CD4-positive, alpha-beta T cell (primary cell): ENCODE data around the gene ZNF334. TPM values are rescaled to one million over a fixed set of nuclear protein-coding genes. Genes with fewer than 3 reads are reported as not detected.

Experiments
- ATAC-seq: fragments of 200-7000 bp; cut with Tn5 transposase; one replicate; pipeline ENCODE4 v1.10.0; 2022; ENCODE audit warnings: mild to moderate bottlenecking; ENCODE audit not compliant: poor library complexity
- CTCF ChIA-PET: fragments of 350-600 bp; sonication (Branson Sonifier 250); formaldehyde crosslinking; loops from one replicate; lab custom pipeline; 2021; ENCODE audit warnings: antibody characterized with exemption, inconsistent platforms; lab: Charles Lee
- POLR2A ChIA-PET: fragments of 350-600 bp; sonication (Branson Sonifier 250); formaldehyde crosslinking; loops from one replicate; lab custom pipeline; 2021; ENCODE audit warnings: antibody characterized with exemption, inconsistent platforms; lab: Charles Lee
- DNase-seq, 14 experiments: peaks; one replicate each; pipeline ENCODE4 v3.0.0-alpha.2; 2013 to 2020; ENCODE audit warnings: mixed read lengths in 2 of 14
- H3K27ac ChIP-seq, 2 donors: one replicate each; pipeline versions ENCODE4 v1.5.1 to v1.7.0; 2013; ENCODE audit warnings: low read length in 2 of 2, low read depth in 1 of 2, mild to moderate bottlenecking in 1 of 2
- H3K27me3 ChIP-seq, 2 experiments: 1 replicate in 1 of 2; 2 replicates in 1 of 2; pipeline versions ENCODE4 v1.6.1 to v1.7.0; 2013; ENCODE audit warnings: low read length in 2 of 2, control low read depth in 1 of 2, mild to moderate bottlenecking in 1 of 2, moderate library complexity in 1 of 2; ENCODE audit not compliant: insufficient read depth in 2 of 2, control insufficient read depth in 1 of 2
- H3K36me3 ChIP-seq: one replicate; pipeline ENCODE4 v1.6.1; 2013; ENCODE audit warnings: low read length, control low read depth; ENCODE audit not compliant: insufficient read depth
- H3K4me1 ChIP-seq: one replicate; pipeline ENCODE4 v1.6.1; 2013; ENCODE audit warnings: low read length, control low read depth; ENCODE audit not compliant: insufficient read depth
- H3K4me3 ChIP-seq: one replicate; pipeline ENCODE4 v1.5.1; 2013; ENCODE audit warnings: mild to moderate bottlenecking, low read length, moderate library complexity
- H3K9me3 ChIP-seq, 2 experiments: 1 replicate in 1 of 2; 2 replicates in 1 of 2; pipeline versions ENCODE4 v1.6.1 to v1.7.0; 2013; ENCODE audit warnings: low read length in 2 of 2, mild to moderate bottlenecking in 2 of 2, control low read depth in 1 of 2, moderate library complexity in 1 of 2; ENCODE audit not compliant: control insufficient read depth in 1 of 2, insufficient read depth in 1 of 2
- H3K27ac Mint-ChIP-seq: one replicate; pipeline ENCODE4 v1.8.0; 2020; ENCODE audit warnings: mixed read lengths
- H3K27me3 Mint-ChIP-seq: one replicate; pipeline ENCODE4 v1.8.0; 2021; ENCODE audit warnings: mixed read lengths
- H3K36me3 Mint-ChIP-seq: one replicate; pipeline ENCODE4 v1.8.0; 2021; ENCODE audit warnings: low read depth, mixed read lengths
- H3K4me1 Mint-ChIP-seq: one replicate; pipeline ENCODE4 v1.8.0; 2021; ENCODE audit warnings: low read depth, mixed read lengths
- H3K4me3 Mint-ChIP-seq: one replicate; pipeline ENCODE4 v1.8.0; 2020; ENCODE audit warnings: mild to moderate bottlenecking, mixed read lengths
- H3K9me3 Mint-ChIP-seq: one replicate; pipeline ENCODE4 v1.8.0; 2020; ENCODE audit warnings: mixed read lengths
- CTCF ChIP-seq: fragments of 200-600 bp; IDR thresholded peaks from one replicate; pipeline ENCODE4 v1.8.0; 2022; ENCODE audit warnings: antibody characterized with exemption, mild to moderate bottlenecking
- intact Hi-C, 2 experiments: fragments of 100-400 bp; cut with DNase I in 1 of 2; cut with micrococcal nuclease in 1 of 2; formaldehyde crosslinking; loops; one replicate each; pipeline versions ENCODE4 v1.15.1 to v1.9.0; 2023 to 2025; cut with DNase I, micrococcal nuclease
- total RNA-seq, 174 experiments: library from RNA in 2 of 174; stranded (reverse) in 2 of 174; gene quantifications; one replicate each; pipeline ENCODE4 v1.2.3 and lab custom pipeline; 2021 to 2026

ZNF334 gene
- total RNA-seq, 2 experiments from 2014 or later = 0.19 to 0.28 TPM

- H3K36me3 ChIP-seq = no peaks in the 10 kb centered on the region
- H3K9me3 ChIP-seq = no peaks in the 10 kb centered on the region
- H3K27ac ChIP-seq = no peak overlapping the region
- no peak overlapping the region for H3K27ac Mint-ChIP-seq
- no peak for DNase-seq
- H3K4me3 Mint-ChIP-seq = no peak overlapping the region
- peaks cover 9 to 26% of the 10 kb centered on the region in 2 experiments for H3K27me3 ChIP-seq
- POLR2A ChIA-PET = no interaction called here
- CTCF ChIA-PET = no interaction called here
- H3K4me1 ChIP-seq = no peaks in the 10 kb centered on the region
- TF ChIP-seq CTCF = no peak
- ATAC-seq = no peak
- H3K4me3 ChIP-seq = no peak overlapping the region
- intact Hi-C loops = no loop called here
- H3K4me1 Mint-ChIP-seq = no peaks in the 10 kb centered on the region
- no peaks in the 10 kb centered on the region for H3K36me3 Mint-ChIP-seq
- H3K9me3 Mint-ChIP-seq = no peaks in the 10 kb centered on the region
- H3K27me3 Mint-ChIP-seq = peaks cover 73% of the 10 kb centered on the region
These were observed 29.5 kb downstream of the ZNF334 start for GRCh38 chr20:46483879-46484278.

- no peak overlapping the region for H3K4me3 ChIP-seq
- ATAC-seq (no peak), DNase-seq (no peak)
- H3K9me3 ChIP-seq = no peaks in the 10 kb centered on the region
- Mint-ChIP-seq H3K9me3 (no peaks in the 10 kb centered on the region), H3K4me1 (no peaks in the 10 kb centered on the region), H3K36me3 (no peaks in the 10 kb centered on the region), H3K27me3 (peaks cover 63% of the 10 kb centered on the region), H3K27ac (no peak overlapping the region), H3K4me3 (no peak overlapping the region)
- intact Hi-C loops = no loop called here
- ChIA-PET POLR2A (no interaction called here), CTCF (no interaction called here)
- no peak overlapping the region for H3K27ac ChIP-seq
- TF ChIP-seq CTCF = no peak
- peaks cover 9 to 26% of the 10 kb centered on the region in 2 experiments for H3K27me3 ChIP-seq
- H3K4me1 ChIP-seq = no peaks in the 10 kb centered on the region
- H3K36me3 ChIP-seq = no peaks in the 10 kb centered on the region
These were observed 30.5 kb downstream of the ZNF334 start for GRCh38 chr20:46482864-46483263.

- H3K4me3 Mint-ChIP-seq = no peak overlapping the region
- CTCF ChIA-PET = no interaction called here
- H3K9me3 Mint-ChIP-seq = no peaks in the 10 kb centered on the region
- Histone ChIP-seq H3K4me3 (no peak overlapping the region), H3K9me3 (no peaks in the 10 kb centered on the region), H3K27me3 (peaks cover 9 to 12% of the 10 kb centered on the region in 2 experiments), H3K27ac (no peak overlapping the region), H3K4me1 (no peaks in the 10 kb centered on the region), H3K36me3 (no peaks in the 10 kb centered on the region)
- H3K27me3 Mint-ChIP-seq = peaks cover 36% of the 10 kb centered on the region
- POLR2A ChIA-PET = no interaction called here
- intact Hi-C loops = no loop called here
- no peak for TF ChIP-seq CTCF
- H3K27ac Mint-ChIP-seq = no peak overlapping the region
- DNase-seq (no peak), ATAC-seq (no peak)
- H3K36me3 Mint-ChIP-seq = no peaks in the 10 kb centered on the region
- no peaks in the 10 kb centered on the region for H3K4me1 Mint-ChIP-seq
These were observed 35.7 kb downstream of the ZNF334 start for GRCh38 chr20:46477640-46478039.
